HG03460 (cell line): ENCODE data around the gene NKAIN1.

Experiments used
- ATAC-seq: cut with Tn5 transposase; IDR thresholded peaks from one replicate; pipeline ENCODE4 v1.9.1; 2021; ENCODE audit not compliant: unreplicated experiment

Gene NKAIN1

GRCh38 chr1:31234123-31234708 is 5.5 kb downstream of the NKAIN1 start:
- ATAC-seq = no peak

- ATAC-seq = no peak
Measured at GRCh38 chr1:31232689-31233088, 7.0 kb downstream of the NKAIN1 start.

DNA sequence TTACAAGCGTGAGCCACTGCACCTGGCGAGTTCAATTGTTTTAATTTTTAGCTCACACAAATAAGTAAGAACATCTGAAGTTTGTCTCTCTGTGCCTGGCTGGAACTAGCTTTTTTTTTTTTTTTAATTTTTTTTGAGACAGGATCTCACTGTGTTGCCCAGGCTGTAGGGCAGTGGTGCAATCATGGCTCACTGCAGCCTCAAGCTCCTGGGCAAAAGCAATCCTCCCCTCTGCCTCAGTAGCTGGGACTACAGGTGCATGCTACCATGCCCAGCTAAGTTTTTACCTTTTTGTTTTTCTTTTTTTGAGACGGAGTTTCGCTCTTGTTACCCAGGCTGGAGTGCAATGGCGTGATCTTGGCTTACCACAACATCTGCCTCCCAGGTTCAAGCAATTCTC is 7.9 kb downstream of the NKAIN1 start:
- ATAC-seq = no peak

GRCh38 chr1:31230378-31230777 is 9.3 kb downstream of the NKAIN1 start:
- ATAC-seq = no peak

- no peak for ATAC-seq
Measured at GRCh38 chr1:31228986-31229385, 10.7 kb downstream of the NKAIN1 start.

GRCh38 chr1:31227891-31228568 is 11.7 kb downstream of the NKAIN1 start:
- ATAC-seq = no peak

- ATAC-seq = no peak
Measured at GRCh38 chr1:31224068-31224467, 15.6 kb downstream of the NKAIN1 start.

GRCh38 chr1:31222176-31222575 is 17.5 kb downstream of the NKAIN1 start:
- ATAC-seq = no peak

- no peak for ATAC-seq
Measured at GRCh38 chr1:31221072-31221471, 18.6 kb downstream of the NKAIN1 start.

- no peak for ATAC-seq
Measured at GRCh38 chr1:31219489-31219888, 20.2 kb downstream of the NKAIN1 start.

GRCh38 chr1:31218705-31219104 is 21.0 kb downstream of the NKAIN1 start:
- no peak for ATAC-seq

- ATAC-seq = no peak
Measured at GRCh38 chr1:31216016-31216415, 23.7 kb downstream of the NKAIN1 start.

GRCh38 chr1:31215065-31215570 is 24.6 kb downstream of the NKAIN1 start:
- no peak for ATAC-seq

- ATAC-seq = no peak
Measured at GRCh38 chr1:31214316-31215064, 25.2 kb downstream of the NKAIN1 start.

- no peak for ATAC-seq
Measured at GRCh38 chr1:31208361-31208945, 31.2 kb downstream of the NKAIN1 start.

DNA sequence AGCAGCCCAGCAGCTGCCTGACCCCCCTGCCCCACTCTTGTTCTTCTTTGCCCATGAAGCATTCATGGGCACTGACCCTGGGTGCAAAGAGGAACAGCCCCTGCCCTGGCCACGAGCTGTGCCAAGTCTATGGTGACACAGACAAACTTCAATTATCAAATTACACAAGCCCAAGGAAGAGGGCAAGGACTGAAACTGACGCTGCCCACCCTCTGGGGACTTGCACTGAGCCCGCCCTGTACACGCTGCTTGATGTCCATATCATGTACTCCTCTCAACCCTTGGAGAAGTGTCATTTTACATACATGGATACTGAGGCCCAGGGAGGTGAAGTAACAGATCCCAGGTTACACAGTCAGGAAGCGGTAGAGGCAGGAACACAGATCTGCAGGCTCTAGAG is 32.1 kb downstream of the NKAIN1 start:
- ATAC-seq = no peak

DNA sequence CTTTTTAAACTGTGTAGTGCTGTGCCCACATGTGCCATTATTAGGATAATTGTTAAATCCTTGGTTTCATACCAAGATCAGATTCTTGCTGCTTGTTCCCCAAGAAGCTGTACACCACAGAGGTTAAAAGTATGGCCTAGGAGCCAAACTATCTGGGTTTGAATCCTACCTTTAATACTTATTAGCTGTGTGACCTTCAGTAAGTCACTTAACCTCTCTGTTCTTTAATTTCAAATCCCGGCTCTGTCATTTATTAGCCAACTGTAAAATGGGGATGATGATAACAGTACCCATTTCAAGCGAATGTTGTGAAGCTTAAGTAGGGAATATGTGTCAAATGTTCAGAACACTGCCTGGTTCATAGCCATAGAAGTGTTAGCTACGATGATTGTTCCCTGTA is 32.6 kb downstream of the NKAIN1 start:
- ATAC-seq = no peak

DNA sequence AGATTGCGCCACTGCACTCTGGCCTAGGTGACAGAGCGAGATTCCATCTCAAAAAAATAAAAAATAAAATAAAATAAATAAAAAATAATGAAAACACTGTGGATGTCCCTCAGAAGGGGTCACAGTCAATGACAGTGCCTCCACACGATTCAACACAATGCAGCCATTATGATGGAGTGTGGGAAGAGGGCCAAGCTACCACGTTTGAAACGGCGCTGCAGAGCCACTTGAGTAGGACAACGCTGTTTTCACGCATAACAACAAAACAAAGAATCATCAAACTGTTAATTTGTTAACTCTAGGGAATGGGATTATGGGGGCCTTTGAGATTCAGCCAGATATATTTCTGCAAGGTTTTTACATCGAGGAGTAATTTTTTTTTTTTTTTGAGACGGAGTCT is 36.5 kb downstream of the NKAIN1 start:
- no peak for ATAC-seq

DNA sequence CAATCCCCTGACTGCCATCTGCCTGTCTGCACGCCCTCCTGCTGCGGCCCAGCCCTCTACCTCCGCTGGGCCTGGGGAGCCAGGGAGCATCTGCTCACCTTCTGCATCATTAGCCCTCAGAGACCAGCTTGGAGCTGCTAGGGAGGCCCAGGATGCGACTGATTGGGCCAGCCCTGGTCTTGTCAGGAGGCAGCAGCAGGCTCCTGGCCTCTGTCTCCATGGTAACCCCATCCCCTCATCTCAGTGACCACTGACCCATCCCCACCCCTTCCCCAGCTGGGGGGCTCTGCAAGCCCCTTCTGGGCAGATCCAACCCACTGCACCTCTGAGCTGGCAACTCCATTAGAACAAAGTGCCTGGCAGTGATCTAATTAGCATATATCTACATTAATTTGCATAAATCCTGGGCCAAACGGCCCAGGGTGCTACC is 37.7 kb downstream of the NKAIN1 start:
- no peak for ATAC-seq

GRCh38 chr1:31199949-31200348 is 39.7 kb downstream of the NKAIN1 start:
- no peak for ATAC-seq

- ATAC-seq = no peak
Measured at GRCh38 chr1:31199236-31199790, 40.4 kb downstream of the NKAIN1 start.
